ENCODE measurements around the gene CDH11. TPM values are rescaled to one million over a fixed set of nuclear protein-coding genes. Genes with fewer than 3 reads are reported as not detected.

Gene CDH11
- total and polyA plus RNA-seq, 4 donors, result 0.72 to 5.3 (median 1.9) TPM

GRCh38 chr16:64982581-64982980, 139.3 kb downstream of the CDH11 start (continued):
- TF ChIP-seq MAX (IDR thresholded peaks at IDR 0.05), result no peak
- no peak for TF ChIP-seq FOXA1 (IDR thresholded peaks at IDR 0.05)
- no peak for TF ChIP-seq RAD21 (IDR thresholded peaks at IDR 0.05)
- TF ChIP-seq HNF4A (conservative IDR thresholded peaks at IDR 0.05), result no peak
- no peak for TF ChIP-seq FOXA2 (IDR thresholded peaks at IDR 0.05)
- TF ChIP-seq EGR1 (IDR thresholded peaks at IDR 0.05; ENCODE audit: low read depth in 2 of 2), result no peak
- no peak for TF ChIP-seq RXRA (IDR thresholded peaks at IDR 0.05)
- no peak for TF ChIP-seq TAF1 (conservative IDR thresholded peaks at IDR 0.05)
- no peak for TF ChIP-seq JUND (IDR thresholded peaks at IDR 0.05)
- no peak for TF ChIP-seq SP1 (IDR thresholded peaks at IDR 0.05)
- TF ChIP-seq YY1 (IDR thresholded peaks at IDR 0.05), result no peak

- Histone ChIP-seq H3K4me1 (ENCODE audit: control insufficient read depth in 4 of 4, insufficient read depth in 4 of 4, low read length in 3 of 4) (no peaks in the 10 kb centered on the region), H3K36me3 (ENCODE audit: control insufficient read depth in 4 of 4, insufficient read depth in 3 of 4, low read depth in 1 of 4, low read length in 3 of 4) (no peaks in the 10 kb centered on the region), H3K9ac (ENCODE audit: low read depth in 1 of 2, low read length in 2 of 2) (no peak overlapping the region), H3K27ac (ENCODE audit: low read depth in 1 of 2, low read length in 2 of 2) (no peak overlapping the region), H3K4me3 (ENCODE audit: low read depth in 1 of 3, low read length in 3 of 3) (no peak overlapping the region), H3K9me3 (ENCODE audit: control insufficient read depth in 4 of 4, low read length in 3 of 4) (no peaks in the 10 kb centered on the region), H3K27me3 (ENCODE audit: control insufficient read depth in 4 of 4, insufficient read depth in 4 of 4, low read length in 3 of 4) (no peaks in the 10 kb centered on the region)
- DNase-seq (ENCODE audit: low spot score), result no peak
- WGBS, result 66% methylated on average over 11 of the region's 11 CpGs
- no peak for TF ChIP-seq HNF4G (IDR thresholded peaks at IDR 0.05)
- TF ChIP-seq RAD21 (IDR thresholded peaks at IDR 0.05), result no peak
- TF ChIP-seq EGR1 (IDR thresholded peaks at IDR 0.05; ENCODE audit: low read depth in 2 of 2), result no peak
- no peak for TF ChIP-seq GABPA (IDR thresholded peaks at IDR 0.05 in 1 of 2, conservative IDR thresholded peaks at IDR 0.05 in 1 of 2)
- no peak for TF ChIP-seq JUND (IDR thresholded peaks at IDR 0.05)
- TF ChIP-seq YY1 (IDR thresholded peaks at IDR 0.05), result no peak
- TF ChIP-seq RXRA (IDR thresholded peaks at IDR 0.05), result no peak
- no peak for TF ChIP-seq FOXA2 (IDR thresholded peaks at IDR 0.05)
- no peak for TF ChIP-seq FOXA1 (IDR thresholded peaks at IDR 0.05)
- TF ChIP-seq ATF3 (IDR thresholded peaks at IDR 0.05), result no peak
Observed at GRCh38 chr16:64981568-64982281, 140.1 kb downstream of the CDH11 start.

GRCh38 chr16:64977206-64977920, 144.5 kb downstream of the CDH11 start:
- Histone ChIP-seq H3K36me3 (ENCODE audit: control insufficient read depth in 4 of 4, insufficient read depth in 3 of 4, low read depth in 1 of 4, low read length in 3 of 4) (no peaks in the 10 kb centered on the region), H3K4me1 (ENCODE audit: control insufficient read depth in 4 of 4, insufficient read depth in 4 of 4, low read length in 3 of 4) (no peaks in the 10 kb centered on the region), H3K9ac (ENCODE audit: low read depth in 1 of 2, low read length in 2 of 2) (no peak overlapping the region), H3K4me3 (ENCODE audit: low read depth in 1 of 3, low read length in 3 of 3) (no peak overlapping the region), H3K27ac (ENCODE audit: low read depth in 1 of 2, low read length in 2 of 2) (no peak overlapping the region), H3K9me3 (ENCODE audit: control insufficient read depth in 4 of 4, low read length in 3 of 4) (no peaks in the 10 kb centered on the region), H3K27me3 (ENCODE audit: control insufficient read depth in 4 of 4, insufficient read depth in 4 of 4, low read length in 3 of 4) (no peaks in the 10 kb centered on the region)
- no peak for TF ChIP-seq CTCF (IDR thresholded peaks at IDR 0.05; ENCODE audit: low read depth, low read length, missing input control)
- no peak for TF ChIP-seq GABPA (IDR thresholded peaks at IDR 0.05 in 1 of 2, conservative IDR thresholded peaks at IDR 0.05 in 1 of 2)
- no peak for TF ChIP-seq ZBTB33 (IDR thresholded peaks at IDR 0.05)
- DNase-seq (ENCODE audit: low spot score), result no peak
- WGBS, result 59% methylated on average over 4 of the region's 4 CpGs

Measured in liver (tissue), 9 donors.